Measurements from ENCODE around the gene CACNG5.
"Not testable (repeated sequence)": the region's sequence is repeated elsewhere in the genome, so short reads cannot be mapped to it uniquely, and the experiment has no call there.

Gene CACNG5

DNA sequence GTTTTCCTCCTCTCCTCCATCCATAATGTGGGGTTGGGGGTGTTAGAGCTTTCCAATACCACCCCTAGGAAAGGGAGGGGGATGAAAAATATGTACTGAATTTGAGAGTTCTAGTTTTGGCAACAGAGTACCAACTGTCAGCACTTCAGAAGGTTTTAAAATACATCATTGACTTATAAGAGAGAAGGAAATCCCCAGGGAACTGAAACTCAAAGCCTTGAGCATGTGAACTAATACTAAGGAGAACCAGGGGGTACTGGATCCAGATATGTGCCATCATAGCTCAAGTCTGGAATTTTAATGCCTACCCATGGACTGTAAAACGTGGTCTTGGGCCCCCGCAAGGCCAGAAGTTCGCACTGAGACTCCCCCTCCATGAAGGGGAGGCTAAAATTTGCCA, 15.8 kb downstream of the CACNG5 start:
- DNase-seq = no peak

DNA sequence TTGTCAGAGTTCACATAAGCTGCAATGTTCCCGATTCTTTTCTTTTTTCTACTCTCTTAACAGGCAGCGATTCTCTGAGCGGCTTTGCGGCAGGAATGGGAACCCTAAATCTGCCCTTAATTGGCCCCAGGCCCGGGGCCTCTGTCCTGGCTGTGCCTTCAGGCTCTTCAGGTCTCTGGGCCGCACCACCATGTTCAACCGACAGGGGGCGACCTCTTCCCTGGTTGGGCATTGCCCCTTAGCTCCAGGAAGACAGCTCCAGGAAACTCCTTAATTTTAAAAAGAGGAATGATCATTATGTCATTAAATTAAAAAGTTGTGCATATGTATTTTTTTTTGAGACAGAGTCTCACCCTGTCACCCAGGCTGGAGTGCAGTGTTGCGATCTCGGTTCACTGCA, 20.3 kb downstream of the CACNG5 start:
- no peak for DNase-seq

DNA sequence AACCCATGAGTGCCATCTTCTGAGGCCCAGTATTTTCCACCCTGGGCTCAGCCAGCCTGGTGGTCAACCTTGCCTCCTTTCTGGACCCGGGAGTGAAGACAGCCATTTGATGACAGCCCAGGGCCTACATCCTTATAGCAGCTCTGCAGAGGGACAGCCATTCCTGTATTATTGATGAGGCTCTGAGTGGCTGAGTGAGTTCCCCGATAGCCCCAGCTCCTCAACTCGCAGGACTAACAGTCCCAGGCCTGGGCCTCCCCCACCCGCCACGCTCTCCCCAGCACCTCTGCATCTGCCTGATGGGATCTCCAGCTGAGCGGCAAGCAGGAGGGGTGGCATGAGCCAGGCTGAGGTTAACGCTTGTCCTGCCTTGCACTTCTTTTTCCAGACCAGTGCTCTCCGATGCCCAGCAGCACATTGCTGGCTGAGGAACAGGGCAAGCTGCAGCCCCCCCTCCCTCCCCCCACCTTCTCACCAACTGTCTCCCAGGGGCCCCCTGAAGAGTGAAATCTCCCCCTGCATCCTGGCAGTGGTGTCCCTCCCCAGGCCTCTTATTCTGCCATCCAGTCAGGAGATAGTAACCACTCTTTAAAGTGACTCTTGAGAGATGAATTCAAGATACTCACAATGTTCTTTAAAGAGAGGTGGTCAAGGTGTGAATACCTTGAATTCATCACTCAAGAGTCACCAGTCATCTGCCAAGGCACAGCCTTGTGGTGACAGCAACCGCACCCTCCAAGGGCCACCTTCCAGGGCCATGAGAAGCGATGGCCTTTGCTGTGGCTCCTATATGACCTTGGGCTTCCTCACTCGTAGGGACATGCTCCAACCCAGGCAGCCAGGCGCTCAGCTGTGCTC, 23.5 kb downstream of the CACNG5 start:
- DNase-seq = no peak

DNA sequence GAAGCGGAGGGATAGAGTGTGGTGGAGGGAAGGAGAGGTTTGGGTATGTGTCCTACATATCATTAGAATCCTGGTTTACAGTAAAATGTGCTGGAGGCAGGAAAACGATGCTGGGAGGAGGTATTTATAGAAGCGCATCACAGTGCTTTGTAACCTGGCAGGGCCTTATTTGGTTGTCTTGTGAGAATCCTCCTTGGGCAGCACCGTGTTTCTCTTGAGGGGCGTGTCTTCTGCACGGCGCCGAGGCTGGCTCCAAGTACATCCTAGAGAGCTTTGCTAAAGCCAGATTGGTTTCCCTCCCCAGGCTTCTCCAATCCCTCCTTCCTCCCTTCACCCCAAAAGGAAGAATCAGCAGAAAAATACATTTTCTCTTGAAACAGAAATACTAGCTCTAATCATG, 24.4 kb downstream of the CACNG5 start:
- no peak for DNase-seq

DNA sequence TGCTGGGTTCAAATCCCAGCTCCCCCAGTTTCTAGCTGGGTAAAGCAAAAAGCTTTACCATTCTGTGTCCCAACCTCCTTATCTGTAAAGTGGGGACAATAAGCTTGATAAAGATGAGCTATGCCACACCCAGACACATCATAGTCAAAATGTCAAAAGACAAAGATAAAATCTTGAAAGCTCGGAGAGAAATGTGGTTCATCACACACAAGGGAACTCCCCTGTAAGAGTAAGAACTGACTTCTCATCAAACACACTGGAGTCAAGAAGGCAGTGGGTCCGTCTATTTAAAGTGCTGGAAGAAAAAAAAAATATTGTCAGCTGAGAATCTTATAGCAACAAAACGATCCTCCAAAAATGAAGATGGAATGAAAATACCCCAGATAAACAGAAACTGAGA, 25.3 kb downstream of the CACNG5 start:
- no peak for DNase-seq

DNA sequence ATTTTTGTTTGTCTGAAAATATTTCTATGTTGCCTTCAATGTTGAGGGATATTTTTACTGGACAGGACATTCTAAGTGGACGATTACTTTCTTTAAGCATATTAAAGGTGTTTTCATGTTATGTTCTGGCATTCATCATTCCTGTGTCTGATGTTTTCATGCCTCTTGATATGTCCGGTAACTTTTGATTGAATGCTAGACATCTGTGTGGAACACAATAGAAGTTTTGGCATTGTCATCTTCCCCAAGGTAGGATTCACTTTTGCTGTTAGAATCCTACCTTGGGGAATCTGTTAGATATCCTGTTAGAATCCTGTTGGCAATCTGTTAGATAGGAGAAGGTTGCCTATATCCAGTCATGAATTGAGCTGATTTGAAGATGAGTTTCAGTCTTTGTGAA, 28.9 kb downstream of the CACNG5 start:
- DNase-seq = no peak

DNA sequence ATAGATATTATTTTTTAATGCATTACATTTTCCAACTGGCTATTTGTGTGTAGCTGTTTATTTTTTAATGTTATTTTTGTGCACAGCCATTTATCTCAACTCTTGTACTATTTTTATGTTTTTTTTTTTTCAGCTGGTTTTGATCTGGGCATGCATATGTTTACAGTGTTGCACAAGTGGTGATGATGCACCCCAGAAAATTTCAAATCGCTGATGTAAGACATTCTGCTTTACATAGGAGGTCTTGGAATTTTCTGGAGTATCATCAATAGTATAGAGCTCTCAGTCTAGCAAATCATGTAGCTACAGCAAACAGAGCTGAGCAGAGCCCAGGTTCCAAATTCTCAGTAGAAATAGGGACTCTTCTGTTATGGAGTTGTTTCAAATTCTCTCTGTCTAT, 30.2 kb downstream of the CACNG5 start:
- no peak for DNase-seq

DNA sequence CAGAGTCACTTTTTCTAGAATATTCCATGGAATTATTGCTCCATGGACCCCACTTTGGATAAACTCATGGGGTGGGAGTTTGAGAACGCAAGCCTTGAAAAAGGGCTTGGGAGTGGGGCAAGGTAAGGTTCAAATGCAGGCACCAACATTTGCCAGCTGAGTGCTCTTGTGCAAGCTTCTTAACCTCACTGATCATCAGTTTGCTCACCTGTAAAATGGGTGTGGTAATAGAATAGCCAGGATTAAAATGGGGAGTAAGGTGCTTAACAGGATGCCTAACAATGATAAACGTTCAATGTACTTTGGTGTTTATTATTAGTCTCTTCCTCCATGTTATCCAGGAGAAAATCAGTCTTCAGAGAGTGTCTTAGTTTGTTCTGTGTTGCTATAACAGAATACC, 39.0 kb downstream of the CACNG5 start:
- no peak for DNase-seq

DNA sequence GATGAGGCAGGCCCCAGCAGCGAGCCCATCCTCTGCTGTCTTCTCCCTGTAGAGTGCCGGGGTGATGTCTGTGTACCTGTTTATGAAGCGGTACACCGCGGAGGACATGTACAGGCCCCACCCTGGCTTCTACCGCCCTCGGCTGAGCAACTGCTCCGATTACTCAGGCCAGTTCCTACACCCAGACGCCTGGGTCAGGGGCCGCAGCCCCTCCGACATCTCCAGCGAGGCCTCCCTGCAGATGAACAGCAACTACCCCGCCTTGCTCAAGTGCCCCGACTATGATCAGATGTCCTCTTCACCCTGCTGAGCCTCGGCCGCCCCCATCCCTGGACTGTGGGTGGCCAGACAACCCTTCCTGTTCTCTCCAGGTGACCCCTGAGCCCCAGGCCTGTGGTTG, 50.0 kb downstream of the CACNG5 start:
- no peak for DNase-seq

DNA sequence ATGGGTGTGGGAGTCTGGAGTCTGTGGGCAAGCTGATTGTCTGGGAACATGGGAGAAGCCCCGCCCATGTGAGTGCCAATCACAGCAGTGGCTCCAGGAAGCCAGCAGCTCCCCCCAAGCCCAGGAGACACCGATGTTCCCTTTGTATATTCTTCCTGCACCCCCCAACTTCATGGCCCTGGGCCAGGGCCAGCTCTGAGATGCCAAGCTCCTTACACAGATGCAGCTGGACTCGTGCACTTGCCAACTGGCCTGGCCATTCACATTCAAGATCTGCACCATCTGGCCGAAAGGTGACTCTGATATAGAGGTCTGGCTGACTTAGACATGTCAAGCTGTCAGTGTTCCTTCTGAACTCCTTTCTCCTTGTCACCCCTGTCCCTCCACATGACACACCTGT, 50.5 kb downstream of the CACNG5 start:
- no peak for DNase-seq

DNA sequence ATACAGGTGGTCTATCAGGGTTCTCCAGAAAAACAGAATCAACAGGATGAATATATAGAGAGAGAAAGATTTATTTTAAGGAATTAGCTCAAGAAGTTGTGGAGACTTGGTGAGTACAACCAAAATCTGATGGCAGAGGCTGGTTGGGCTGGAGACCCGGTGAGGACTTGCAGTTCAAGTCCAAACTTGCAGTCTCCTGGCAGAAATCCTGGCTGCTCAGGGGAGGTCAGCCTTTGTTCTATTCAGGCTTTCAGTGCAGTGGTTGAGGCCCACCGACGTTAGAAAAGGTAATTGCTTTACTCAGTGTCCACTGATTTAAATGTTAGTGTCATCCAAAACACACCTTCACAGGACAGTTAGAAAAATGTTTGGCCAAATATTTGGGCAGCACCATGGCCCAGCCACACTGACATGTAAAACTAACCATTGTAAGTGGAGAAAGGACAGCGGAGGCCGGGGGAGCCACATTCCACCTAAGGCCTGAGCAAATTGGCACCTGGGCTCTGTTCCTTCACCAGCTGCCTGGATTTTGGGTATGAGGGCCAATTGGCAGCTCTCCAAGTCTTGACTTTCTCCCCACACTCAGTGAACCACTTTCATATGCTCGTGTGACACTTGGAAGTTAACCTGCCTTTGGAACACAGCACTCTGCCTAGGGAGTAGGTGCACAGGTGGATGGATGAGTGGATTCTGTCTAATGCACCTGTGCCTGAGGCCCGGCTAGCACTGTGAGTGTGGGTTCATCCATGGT, 54.7 kb downstream of the CACNG5 start:
- no peak for DNase-seq

DNA sequence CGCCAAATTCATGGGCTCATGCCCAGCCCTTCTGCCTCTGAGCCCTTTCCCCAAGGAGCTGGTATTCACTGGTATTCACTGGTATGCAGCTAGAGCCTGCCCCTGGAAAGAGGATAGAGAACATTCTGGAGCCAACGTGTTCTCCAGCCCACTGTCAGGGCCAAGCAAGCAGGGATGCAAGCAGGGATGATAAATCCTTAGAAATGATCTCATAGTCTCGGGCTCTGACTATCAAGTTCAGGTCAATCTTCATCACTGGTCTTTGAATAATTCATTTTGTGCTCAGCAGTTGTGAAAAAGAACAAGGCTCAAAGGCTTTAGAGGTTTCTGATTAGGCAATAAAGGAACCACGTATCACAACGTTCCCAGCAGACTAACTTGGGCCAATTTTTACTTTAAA, 57.3 kb downstream of the CACNG5 start:
- DNase-seq = no peak

DNA sequence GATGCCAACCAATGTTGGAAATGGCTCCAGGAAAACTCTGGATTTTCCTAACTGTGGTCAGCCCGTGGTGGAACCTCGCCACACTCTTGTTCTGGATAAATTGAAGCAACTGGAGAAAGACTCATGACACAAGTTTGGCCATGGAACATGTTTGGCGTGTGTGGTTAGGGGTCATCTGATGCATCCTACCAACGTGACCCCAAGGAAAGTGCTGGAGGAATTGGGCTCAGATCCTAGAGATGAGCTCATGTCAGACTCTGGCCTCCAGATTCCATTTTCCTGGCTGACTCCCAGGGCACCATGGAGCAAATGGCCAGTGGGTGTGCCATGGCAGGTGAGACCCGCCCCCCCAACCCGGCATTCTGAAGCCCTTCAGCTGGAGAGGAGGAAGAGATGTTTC, 58.5 kb downstream of the CACNG5 start:
- no peak for DNase-seq

DNA sequence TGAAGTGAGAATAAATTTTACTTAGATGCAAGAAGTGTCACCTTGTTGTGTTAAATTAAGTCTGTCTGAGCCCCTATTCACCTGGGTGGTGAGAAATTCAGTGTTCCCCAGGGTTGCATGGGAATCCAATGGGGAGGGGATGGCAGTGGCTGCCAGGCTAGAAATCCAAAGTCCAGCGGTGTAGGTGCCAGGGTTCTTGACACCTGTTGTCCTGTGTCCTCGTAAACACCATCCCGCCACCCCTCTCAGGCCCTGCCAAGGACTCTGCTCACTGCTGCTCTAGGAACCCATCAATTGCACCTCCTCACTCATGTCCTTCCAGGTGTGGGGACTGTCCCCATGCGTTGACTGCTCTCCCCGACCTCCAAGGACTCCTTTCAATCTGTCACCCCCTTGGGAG, 58.9 kb downstream of the CACNG5 start:
- DNase-seq = no peak

DNA sequence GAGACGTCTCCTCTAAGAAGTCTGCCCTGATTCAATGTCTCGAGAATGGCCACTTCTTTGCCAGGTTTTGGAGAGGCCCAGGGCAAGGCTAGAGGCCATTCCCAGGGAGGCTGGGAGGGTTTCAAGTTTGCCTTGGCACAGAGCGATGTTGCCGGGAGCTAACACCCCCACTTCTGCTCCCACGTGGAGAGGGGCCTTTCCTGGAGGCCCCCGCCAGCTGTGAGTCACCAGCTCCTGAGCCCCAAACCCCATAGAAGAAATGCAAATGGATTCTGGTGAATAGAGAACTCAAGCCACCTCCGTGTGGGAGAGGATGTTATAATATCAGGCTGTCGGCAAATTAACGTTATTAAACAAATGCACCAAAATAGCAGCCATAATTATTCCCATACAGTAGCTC, 62.2 kb downstream of the CACNG5 start:
- DNase-seq = no peak

DNA sequence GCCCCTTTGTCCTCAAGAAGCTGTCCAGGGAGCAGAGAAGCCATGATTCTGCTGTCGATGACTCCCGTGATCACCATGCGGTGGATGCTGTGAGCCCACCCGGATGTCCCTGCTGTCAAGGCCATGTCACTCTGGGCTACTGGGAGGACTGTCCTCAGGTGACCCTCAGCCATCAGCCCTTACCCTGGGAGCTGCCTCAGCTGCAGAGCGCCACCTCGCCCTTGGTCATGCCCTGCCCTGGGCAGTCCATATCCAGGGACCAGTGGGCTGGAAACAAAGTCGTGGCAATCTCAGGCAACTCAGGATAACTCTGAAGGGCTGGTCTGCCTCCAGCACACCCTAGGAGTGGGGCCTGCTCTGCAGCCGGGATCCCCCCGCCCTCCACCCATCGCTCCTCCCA, 63.6 kb downstream of the CACNG5 start:
- no peak for DNase-seq

DNA sequence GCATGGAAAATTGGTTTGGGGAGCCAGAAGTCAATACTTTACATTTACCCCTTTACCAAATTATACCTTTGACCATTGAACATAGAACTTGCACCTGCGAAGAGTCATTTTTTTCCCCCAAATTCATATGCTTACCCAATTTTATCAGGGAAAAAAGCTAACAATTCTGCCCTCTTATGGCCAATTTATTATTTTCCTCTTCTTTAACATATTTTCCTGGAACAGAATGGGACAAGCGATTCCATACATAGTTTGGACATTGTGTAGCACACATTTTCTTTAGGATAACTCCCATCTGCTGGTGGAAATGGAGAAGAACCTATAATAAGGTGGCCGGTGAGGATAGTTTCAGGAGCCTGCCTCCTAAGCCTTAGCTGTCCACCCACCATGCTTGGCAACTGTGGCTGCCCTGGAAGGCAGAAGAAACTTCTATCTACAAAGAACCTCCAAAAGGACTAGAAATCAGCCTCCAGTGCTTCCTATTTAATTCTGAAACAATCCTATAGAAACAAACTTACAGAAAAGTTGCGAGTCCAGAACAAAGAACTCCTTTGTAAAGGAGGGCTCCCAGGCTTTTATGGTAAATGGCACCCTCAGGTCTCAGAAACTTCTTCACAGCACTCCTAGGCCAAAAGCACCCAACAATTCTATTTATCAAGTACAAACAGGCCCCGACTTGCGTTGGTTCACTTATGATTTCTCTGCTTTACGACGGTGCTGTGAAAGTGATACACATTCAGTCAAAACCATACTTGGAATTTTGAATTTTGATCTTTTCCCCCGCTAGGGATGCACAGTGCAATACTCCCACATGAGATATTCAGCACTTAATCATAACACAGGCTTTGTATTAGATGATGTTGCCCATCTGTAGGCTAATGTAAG, 65.5 kb downstream of the CACNG5 start:
- DNase-seq = no peak

DNA sequence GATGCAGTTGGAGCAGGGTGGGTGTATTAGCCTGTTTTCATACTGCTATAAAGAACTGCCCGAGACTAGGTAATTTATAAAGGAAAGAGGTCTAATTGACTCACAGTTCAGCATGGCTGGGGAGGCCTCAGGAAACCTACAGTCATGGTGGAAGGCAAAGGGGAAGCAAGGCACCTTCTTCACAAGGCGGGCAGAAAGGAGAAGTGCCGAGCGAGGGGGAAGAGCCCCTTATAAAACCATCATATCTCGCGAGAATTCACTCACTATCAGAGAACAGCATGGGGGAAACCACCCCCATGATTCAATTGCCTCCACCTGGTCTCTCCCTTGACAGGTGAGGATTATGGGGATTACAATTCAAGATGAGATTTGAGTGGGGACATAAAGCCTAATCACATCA, 68.4 kb downstream of the CACNG5 start:
- not testable (repeated sequence) for DNase-seq

DNA sequence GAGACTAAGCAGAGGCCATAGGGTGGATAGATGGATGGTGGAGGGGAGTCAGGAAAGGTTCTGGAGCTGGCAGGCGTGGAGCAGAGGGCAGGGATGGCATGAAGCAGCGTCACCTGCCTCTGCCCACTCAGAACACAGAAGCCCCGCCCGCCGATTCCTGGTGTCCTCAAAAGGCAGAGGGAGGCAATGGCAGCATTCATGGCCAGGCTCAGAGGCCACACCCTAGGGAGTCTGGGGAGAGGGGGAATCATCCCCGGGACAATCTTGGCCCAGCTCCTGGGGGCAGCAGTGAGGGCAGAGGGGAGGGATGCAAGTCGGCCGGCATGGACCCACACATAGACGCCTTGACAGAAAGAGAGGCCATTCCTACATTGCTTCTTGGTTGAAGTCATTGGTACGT, 68.9 kb downstream of the CACNG5 start:
- no peak for DNase-seq

DNA sequence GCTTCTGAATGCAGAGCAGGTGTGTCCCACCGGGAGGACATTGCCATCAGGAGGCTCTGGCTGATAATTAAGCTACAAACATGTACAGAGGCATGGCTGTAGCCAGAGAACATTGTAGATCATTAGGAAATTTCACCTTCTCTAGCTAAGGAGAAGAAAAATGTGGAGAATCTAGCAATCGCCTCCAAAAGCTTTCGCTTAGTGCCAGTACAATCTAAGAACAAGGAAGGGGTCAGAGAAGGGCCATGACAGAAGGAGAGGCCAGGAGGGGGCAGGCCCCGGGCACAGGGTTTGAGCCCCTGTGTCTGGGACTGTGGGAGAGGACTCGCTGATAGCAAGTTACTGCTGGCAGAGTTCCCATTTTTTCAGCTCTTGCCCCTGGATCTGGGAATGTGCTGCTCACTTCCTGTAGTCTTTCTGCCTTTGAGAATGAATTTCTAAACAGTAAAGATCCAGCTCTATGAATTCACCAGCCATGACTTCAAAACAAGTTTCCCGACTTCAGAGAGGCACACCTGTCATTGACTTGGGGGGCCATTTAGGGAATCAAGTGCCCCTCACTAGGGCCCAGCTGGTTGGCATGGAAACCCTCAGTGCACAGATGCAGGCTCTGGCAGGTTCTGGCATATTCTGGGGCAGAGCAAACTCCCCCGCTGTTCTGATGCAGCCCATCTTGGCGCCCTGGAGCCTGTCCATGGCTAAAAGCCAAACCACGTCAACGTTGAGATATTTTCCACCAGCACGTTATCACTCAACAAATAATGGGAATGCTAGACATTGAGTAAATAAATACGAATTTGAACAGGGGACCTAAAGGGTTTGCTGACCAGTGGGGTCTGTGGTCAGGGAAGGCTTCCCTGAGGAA, 70.1 kb downstream of the CACNG5 start:
- peak; percentile 77 for DNase-seq

DNA sequence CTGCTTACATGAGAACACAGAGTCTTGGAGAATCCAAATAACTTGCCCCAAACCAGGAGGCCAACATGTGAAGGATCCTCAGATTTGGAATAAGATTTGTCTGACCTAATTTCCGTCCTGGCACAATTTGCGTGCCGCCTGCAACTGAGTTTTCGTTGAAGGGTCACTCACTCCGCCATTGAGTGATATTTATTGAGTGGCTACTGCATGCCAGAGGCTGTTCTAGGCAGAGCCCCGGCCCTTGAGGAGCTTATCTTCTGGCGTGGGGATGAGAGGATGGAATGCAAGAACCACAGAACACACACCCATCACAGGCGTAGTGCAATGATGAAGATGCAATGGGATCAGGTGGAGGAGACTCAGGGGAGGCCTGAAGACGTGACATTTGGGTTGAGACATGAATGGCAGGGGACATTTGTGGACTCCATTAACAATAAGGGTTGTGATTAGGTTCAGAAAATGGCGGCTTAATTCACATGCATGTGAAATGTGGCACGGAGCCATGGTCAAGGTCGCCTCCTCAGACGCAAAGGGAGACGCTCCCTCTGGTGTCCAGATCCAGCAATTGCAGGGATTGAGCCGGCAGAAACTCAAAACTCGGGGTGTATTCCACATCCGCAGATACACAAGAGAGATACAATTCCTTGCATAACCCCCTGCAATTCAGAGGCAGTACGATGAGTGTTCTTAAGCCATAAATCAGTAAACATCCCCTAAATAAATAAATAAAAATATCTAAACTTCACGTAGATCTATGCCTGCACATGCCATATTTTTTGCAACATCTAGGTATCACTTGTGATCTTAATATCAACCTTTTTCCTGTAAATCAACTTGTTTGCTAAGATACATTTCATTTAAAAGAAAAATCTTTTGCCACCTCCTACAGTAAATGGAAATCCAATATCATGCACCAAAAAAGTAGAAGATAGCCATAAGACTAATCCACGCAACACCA, 71.7 kb downstream of the CACNG5 start:
- DNase-seq = peak; percentile 94

Measured in NCI-H510A treated with DMSO at 0.1 percent for 48 hours (cell line).